ENCODE results near the gene HADHA. TPM values are rescaled to one million over a fixed set of nuclear protein-coding genes. Genes with fewer than 3 reads are reported as not detected.

Gene HADHA
- total RNA-seq, 1 donor from 2014 or later: 124 TPM

- Mint-ChIP-seq H3K36me3 (ENCODE audit: low read depth) (peaks cover 9% of the 10 kb centered on the region), H3K4me1 (no peaks in the 10 kb centered on the region), H3K9me3 (no peaks in the 10 kb centered on the region), H3K4me3 (no peak overlapping the region), H3K27me3 (ENCODE audit: low read depth) (no peaks in the 10 kb centered on the region), H3K27ac (ENCODE audit: unreplicated experiment) (no peak overlapping the region)
- no peak for DNase-seq (ENCODE audit: low read depth, low spot score)
- TF ChIP-seq CTCF (conservative IDR thresholded peaks at IDR 0.05): no peak
Measured at GRCh38 chr2:26255759-26256384, 11.4 kb upstream of the HADHA start.

DNA sequence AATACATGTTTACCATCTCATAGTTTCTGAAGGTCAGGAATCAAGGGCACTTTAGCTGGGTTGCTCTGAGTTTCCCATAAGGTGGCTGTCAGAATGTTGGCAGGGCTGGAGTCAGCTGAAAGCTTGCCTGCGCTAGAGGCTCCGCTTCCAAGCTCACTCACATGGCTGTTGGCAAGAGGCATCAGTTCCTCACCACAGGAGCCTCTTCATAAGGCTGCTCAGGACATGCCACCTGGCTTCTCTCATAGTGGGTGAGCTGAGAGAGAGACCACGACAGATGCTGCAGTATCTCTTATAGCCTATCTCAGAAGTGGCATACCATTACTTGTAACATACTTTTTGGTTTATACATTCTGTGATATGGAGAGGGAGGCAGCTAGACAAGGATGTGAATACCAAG lies 7.5 kb upstream of the HADHA start:
- Mint-ChIP-seq H3K4me1 (peaks cover 4% of the 10 kb centered on the region), H3K27me3 (ENCODE audit: low read depth) (no peaks in the 10 kb centered on the region), H3K27ac (ENCODE audit: unreplicated experiment) (no peak overlapping the region), H3K36me3 (ENCODE audit: low read depth) (no peaks in the 10 kb centered on the region), H3K4me3 (no peak overlapping the region), H3K9me3 (no peaks in the 10 kb centered on the region)
- DNase-seq (ENCODE audit: low read depth, low spot score): no peak
- no peak for TF ChIP-seq CTCF (conservative IDR thresholded peaks at IDR 0.05)

- H3K4me3 Mint-ChIP-seq: no peak overlapping the region
- DNase-seq (ENCODE audit: low read depth, low spot score): no peak
- H3K9me3 Mint-ChIP-seq: no peaks in the 10 kb centered on the region
- no peak overlapping the region for H3K27ac Mint-ChIP-seq (ENCODE audit: unreplicated experiment)
- H3K27me3 Mint-ChIP-seq (ENCODE audit: low read depth): no peaks in the 10 kb centered on the region
- H3K4me1 Mint-ChIP-seq: peaks cover 18% of the 10 kb centered on the region
- H3K36me3 Mint-ChIP-seq (ENCODE audit: low read depth): no peaks in the 10 kb centered on the region
- TF ChIP-seq CTCF (conservative IDR thresholded peaks at IDR 0.05): no peak
Measured at GRCh38 chr2:26249625-26250024, 5.2 kb upstream of the HADHA start.

- DNase-seq (ENCODE audit: low read depth, low spot score): no peak
- Mint-ChIP-seq H3K4me3 (peak overlapping the region; percentile 99), H3K4me1 (peaks cover 34% of the 10 kb centered on the region), H3K36me3 (ENCODE audit: low read depth) (no peaks in the 10 kb centered on the region), H3K9me3 (no peaks in the 10 kb centered on the region), H3K27me3 (ENCODE audit: low read depth) (no peaks in the 10 kb centered on the region), H3K27ac (ENCODE audit: unreplicated experiment) (no peak overlapping the region)
- no peak for TF ChIP-seq CTCF (conservative IDR thresholded peaks at IDR 0.05)
Measured at GRCh38 chr2:26246818-26247217, 2.4 kb upstream of the HADHA start.

GRCh38 chr2:26245810-26246209 lies 1.4 kb upstream of the HADHA start:
- H3K36me3 Mint-ChIP-seq (ENCODE audit: low read depth): no peaks in the 10 kb centered on the region
- H3K27ac Mint-ChIP-seq (ENCODE audit: unreplicated experiment): no peak overlapping the region
- no peaks in the 10 kb centered on the region for H3K9me3 Mint-ChIP-seq
- H3K4me3 Mint-ChIP-seq: peak overlapping the region; percentile 99
- no peak for TF ChIP-seq CTCF (conservative IDR thresholded peaks at IDR 0.05)
- DNase-seq (ENCODE audit: low read depth, low spot score): no peak
- no peaks in the 10 kb centered on the region for H3K27me3 Mint-ChIP-seq (ENCODE audit: low read depth)
- peaks cover 36% of the 10 kb centered on the region for H3K4me1 Mint-ChIP-seq

Data from neural crest cell (in vitro differentiated cells).